Activated CD4-positive, alpha-beta T cell treated with anti-CD3 and anti-CD28 coated beads for 36 hours (primary cell): Measurements from ENCODE around the gene PPP1R14D. TPM values are rescaled to one million over a fixed set of nuclear protein-coding genes. Genes with fewer than 3 reads are reported as not detected.

Source experiments
- ATAC-seq: fragments of 200-7000 bp; cut with Tn5 transposase; one replicate; pipeline ENCODE4 v1.10.0; 2021; ENCODE audit warnings: mild to moderate bottlenecking, moderate library complexity
- CTCF ChIA-PET: fragments of 350-600 bp; sonication (Branson Sonifier 250); formaldehyde crosslinking; loops from one replicate; lab custom pipeline; 2021; ENCODE audit warnings: antibody characterized with exemption; lab: Charles Lee
- POLR2A ChIA-PET: fragments of 350-600 bp; sonication (Branson Sonifier 250); formaldehyde crosslinking; loops from one replicate; lab custom pipeline; 2021; ENCODE audit warnings: antibody characterized with exemption, inconsistent platforms; lab: Charles Lee
- DNase-seq: peaks from one replicate; pipeline ENCODE4 v3.0.0-alpha.2; 2020
- H3K27ac Mint-ChIP-seq: one replicate; pipeline ENCODE4 v1.8.0; 2021; ENCODE audit warnings: mixed read lengths
- H3K27me3 Mint-ChIP-seq: one replicate; pipeline ENCODE4 v1.8.0; 2021; ENCODE audit warnings: mixed read lengths
- H3K36me3 Mint-ChIP-seq: one replicate; pipeline ENCODE4 v1.8.0; 2021; ENCODE audit warnings: low read depth, mixed read lengths
- H3K4me1 Mint-ChIP-seq: one replicate; pipeline ENCODE4 v1.8.0; 2021; ENCODE audit warnings: mixed read lengths
- H3K4me3 Mint-ChIP-seq: one replicate; pipeline ENCODE4 v1.8.0; 2021; ENCODE audit warnings: mild to moderate bottlenecking, moderate library complexity, mixed read lengths
- H3K9me3 Mint-ChIP-seq: one replicate; pipeline ENCODE4 v1.8.0; 2021; ENCODE audit warnings: low read depth, mixed read lengths
- intact Hi-C, 2 experiments: fragments of 100-400 bp; cut with DNase I in 1 of 2; cut with micrococcal nuclease in 1 of 2; formaldehyde crosslinking; loops; one replicate each; pipeline versions ENCODE4 v1.14.2 to v1.15.1; 2022 to 2024; cut with DNase I, micrococcal nuclease
- total RNA-seq, 2 experiments: library from RNA; stranded (reverse); gene quantifications; one replicate each; pipeline ENCODE4 v1.2.3, GENCODE V29; 2021

Gene PPP1R14D, protein sequence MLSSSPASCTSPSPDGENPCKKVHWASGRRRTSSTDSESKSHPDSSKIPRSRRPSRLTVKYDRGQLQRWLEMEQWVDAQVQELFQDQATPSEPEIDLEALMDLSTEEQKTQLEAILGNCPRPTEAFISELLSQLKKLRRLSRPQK
- total RNA-seq: not detected

DNA sequence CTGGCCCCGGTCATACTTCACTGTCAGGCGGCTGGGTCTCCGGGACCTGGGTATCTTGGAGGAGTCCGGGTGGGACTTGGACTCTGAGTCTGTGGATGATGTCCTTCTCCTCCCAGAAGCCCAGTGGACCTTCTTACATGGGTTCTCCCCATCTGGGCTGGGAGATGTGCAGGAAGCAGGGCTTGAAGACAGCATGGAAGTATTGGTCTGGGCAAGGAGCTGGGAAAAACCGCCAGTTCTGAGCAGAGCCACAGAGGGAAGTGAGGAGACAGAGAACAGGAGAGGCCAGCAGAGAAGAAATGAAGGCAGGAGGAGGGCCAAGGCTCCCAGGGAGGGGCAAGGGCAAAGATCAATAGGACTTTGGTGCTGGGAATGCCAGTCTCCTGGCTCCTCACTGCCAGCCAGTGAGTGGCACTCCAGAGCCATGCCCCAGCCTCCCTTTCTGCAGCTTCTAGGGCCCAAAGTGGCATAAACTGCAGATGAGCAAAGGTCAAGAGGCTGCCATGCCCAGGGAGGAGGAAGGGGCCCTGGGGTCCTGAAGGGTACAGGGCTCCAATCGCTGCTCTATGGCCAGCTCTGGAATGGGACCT is at the start of gene PPP1R14D:
TSS of gene PPP1R14D (minus strand) at position 262 of the 590 bp plus-strand sequence. CDS start at position 195, 67 bp downstream.
- no peaks in the 10 kb centered on the region for H3K36me3 Mint-ChIP-seq
- intact Hi-C loops: no loop called here
- peaks cover 2% of the 10 kb centered on the region for H3K27me3 Mint-ChIP-seq
- no peak within 1 kb of the TSS for H3K4me3 Mint-ChIP-seq
- no peaks in the 10 kb centered on the region for H3K4me1 Mint-ChIP-seq
- H3K27ac Mint-ChIP-seq: no peak within 1 kb of the TSS
- POLR2A ChIA-PET: interaction anchor here (0.6 kb wide), 1 partner anchor 293 kb away, joined by 4 read pairs; no protein-coding TSS in a partner anchor
- DNase-seq: no peak
- no peak for ATAC-seq
- no peaks in the 10 kb centered on the region for H3K9me3 Mint-ChIP-seq
- CTCF ChIA-PET: interaction anchor here (0.6 to 1.4 kb wide), 4 partner anchors 26 to 64 kb away, joined by 3 to 5 read pairs (median 3); no protein-coding TSS in a partner anchor

DNA sequence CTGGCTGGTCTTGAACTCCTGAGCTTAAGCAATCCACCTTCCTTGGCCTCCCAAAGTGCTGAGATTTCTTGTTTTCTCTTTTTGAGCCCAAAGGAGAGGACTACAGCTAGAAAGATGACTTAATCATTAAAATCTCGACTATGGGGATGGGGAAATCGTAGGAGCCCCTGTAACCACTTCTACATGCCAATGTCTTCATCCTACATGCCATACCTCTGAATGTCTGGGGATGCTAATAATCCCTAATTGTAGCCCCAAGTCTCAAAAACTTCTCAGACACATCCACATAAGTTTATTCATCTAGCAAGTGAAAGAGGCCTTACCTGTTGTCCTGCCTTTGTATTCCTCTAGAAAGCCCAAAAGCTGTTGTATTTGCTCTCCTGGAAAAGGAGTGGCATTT is 49.2 kb upstream of the PPP1R14D start:
- intact Hi-C loops: no loop called here
- Mint-ChIP-seq H3K36me3 (no peaks in the 10 kb centered on the region), H3K4me3 (no peak overlapping the region), H3K27ac (no peak overlapping the region), H3K27me3 (peaks cover 3% of the 10 kb centered on the region), H3K4me1 (peaks cover 18% of the 10 kb centered on the region), H3K9me3 (no peaks in the 10 kb centered on the region)
- ChIA-PET CTCF (interaction anchor here (0.9 to 2.1 kb wide), 4 partner anchors 8 to 63 kb away, joined by 3 to 10 read pairs (median 3); partner anchors contain the start of gene VPS18), POLR2A (interaction anchor here (0.8 kb wide), 1 partner anchor 20 kb away, joined by 4 read pairs; no protein-coding TSS in a partner anchor)
- DNase-seq: no peak
- ATAC-seq: no peak

DNA sequence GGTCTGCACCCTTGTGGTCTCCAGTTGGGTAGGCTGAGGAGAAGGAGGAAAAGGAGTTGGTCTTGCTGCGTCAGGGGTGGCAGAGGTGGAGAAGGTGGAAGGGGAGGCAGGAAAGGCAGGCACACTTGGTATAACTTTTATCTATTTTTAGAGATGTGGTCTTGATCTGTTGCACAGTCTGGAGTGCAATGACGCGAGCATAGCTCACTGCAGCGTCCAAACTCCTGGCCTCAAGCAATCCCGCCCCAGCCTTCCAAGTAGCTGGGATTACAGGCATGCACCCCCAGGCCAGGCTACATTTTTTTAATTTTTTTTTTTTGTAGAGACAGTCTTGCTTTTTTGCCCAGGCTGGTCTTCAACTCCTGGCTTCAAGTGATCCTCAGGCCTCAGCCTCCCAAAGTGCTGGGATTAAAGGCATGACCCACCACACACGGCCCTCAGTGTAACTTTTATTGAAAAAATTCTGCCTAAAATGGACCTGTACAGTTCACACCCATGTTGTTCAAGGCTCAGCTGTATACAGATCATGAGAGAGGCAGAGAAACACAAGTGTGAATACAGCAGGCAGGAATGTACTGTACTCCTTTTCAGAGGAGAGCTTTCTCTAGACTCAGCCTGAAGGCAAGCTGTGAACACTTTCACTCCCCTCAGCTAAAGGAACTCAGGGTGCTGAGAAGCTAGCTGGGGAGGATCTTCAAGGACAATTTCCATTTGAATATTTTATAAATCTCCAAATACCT is 47.7 kb upstream of the PPP1R14D start:
- Mint-ChIP-seq H3K4me3 (no peak overlapping the region), H3K4me1 (peaks cover 32% of the 10 kb centered on the region), H3K9me3 (no peaks in the 10 kb centered on the region), H3K36me3 (no peaks in the 10 kb centered on the region), H3K27me3 (peaks cover 3% of the 10 kb centered on the region), H3K27ac (no peak overlapping the region)
- DNase-seq (no peak), ATAC-seq (no peak)
- ChIA-PET POLR2A (no interaction called here), CTCF (interaction anchor here (2.1 kb wide), 1 partner anchor 18 kb away, joined by 10 read pairs; the partner anchor contains the start of gene VPS18)
- intact Hi-C loops: no loop called here

DNA sequence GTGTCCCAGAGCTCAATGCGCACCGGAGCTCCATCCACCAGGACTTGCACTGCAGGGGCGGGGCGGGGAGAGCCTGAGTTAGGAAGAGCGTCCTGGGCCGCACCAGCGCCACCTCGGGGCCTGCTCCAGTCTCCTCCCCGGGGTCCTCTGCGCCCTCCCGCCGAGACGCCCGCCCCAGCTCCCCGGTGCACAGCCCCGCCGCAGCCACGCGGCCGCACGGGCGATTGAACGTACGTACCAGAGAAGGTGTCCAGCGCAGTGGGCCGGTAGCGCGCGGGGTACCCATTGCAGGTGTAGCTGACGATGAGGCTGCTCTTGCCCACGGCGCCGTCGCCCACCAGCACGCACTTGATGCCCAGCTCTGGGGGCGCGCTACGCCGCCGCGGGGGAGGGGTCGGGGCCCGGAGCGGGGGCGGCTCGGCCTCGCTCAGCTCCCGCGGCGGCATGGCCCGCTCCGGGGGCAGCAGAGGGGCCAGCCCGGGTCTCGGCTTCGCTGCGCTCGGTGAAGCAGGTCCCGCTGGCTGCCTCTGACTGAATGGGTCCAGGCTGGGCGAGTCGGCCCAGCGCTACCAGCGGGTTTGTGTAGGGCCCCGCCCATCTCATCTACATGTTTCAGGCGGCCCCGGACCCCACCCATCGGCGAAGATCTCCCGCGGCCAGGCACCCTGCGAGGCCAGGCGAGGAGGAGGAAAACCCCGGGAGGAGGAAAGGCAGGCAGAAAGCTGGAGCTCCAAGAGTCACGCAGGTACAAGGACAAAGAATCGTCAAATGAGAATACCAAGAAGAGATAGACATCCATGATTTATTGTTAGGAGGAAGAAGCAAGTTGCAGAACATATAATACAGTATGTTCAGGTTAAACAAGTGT is 45.4 kb upstream of the PPP1R14D start, which contains the start of gene RHOV:
TSS of gene RHOV (minus strand) at position 541 of the 868 bp plus-strand sequence. CDS start at position 446, 95 bp downstream.
- Mint-ChIP-seq H3K9me3 (no peaks in the 10 kb centered on the region), H3K27me3 (peaks cover 3% of the 10 kb centered on the region), H3K4me3 (peak within 1 kb of the TSS; percentile 70), H3K27ac (no peak within 1 kb of the TSS), H3K36me3 (no peaks in the 10 kb centered on the region), H3K4me1 (peaks cover 26% of the 10 kb centered on the region)
- peak; percentile 74 for DNase-seq
- ChIA-PET POLR2A (interaction anchor here (1.2 kb wide), 1 partner anchor 15 kb away, joined by 5 read pairs; no protein-coding TSS in a partner anchor), CTCF (interaction anchor here (0.5 to 4.0 kb wide), 11 partner anchors 18 to 357 kb away, joined by 3 to 36 read pairs (median 3); partner anchors contain the start of genes CHP1, EXD1, SPINT1 and VPS18)
- ATAC-seq: peak; percentile 80
- intact Hi-C loops: loop anchor here in 1 of 2 experiments (1.0 kb wide), 1 partner anchor 20 kb away; the partner anchor contains the start of gene VPS18

DNA sequence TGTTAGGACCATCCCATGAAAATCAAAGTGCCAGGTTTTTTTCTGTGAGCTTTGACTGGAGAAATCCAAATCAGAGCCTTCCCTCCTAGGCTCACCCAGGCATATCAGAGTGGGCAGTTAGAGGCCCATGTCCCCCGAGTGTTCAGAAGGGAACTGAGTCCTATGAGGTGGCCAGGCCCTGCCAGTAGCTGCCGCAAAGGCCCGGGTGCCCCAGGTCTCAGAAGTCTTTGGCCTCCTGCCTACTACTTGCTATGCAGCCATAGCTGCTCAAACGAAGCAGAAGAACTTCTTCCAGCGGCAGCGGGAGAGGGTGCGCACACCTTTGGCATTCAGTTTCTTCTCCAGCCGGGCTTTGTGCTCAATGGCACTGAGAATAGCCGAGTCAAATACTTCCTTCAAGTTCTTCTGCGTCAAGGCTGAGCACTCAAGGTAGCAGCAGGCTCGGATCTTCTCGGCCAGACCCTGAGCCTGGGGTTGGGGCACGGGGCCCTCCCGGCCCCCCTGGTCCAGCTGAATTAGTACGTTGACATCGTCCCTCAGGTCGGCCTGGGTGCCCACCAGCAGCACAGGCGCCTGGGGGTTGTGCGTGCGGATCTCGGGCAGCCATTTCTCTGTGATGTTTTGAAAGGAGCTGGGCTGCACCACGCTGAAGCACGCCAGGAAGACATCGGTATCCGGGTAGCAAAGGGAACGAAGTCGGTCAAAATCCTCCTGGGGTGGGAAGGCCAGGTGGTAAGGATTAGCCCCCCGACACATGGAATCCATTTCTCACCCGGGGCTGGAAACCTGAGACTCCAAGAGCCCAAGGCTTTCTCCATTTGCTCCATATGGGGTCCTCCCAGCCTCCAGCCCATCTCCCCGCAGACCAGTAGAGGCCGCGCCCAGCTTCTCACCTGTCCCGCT is 44.5 kb upstream of the PPP1R14D start:
- intact Hi-C loops: no loop called here
- ChIA-PET CTCF (interaction anchor here (0.5 to 4.0 kb wide), 12 partner anchors 11 to 358 kb away, joined by 3 to 36 read pairs (median 3); partner anchors contain the start of genes CHP1, EXD1, SPINT1 and VPS18), POLR2A (interaction anchor here (1.2 kb wide), 1 partner anchor 14 kb away, joined by 5 read pairs; no protein-coding TSS in a partner anchor)
- Mint-ChIP-seq H3K36me3 (no peaks in the 10 kb centered on the region), H3K4me1 (peaks cover 21% of the 10 kb centered on the region), H3K27me3 (peaks cover 3% of the 10 kb centered on the region), H3K4me3 (peak overlapping the region; percentile 70), H3K9me3 (no peaks in the 10 kb centered on the region), H3K27ac (no peak overlapping the region)
- ATAC-seq (no peak), DNase-seq (no peak)

DNA sequence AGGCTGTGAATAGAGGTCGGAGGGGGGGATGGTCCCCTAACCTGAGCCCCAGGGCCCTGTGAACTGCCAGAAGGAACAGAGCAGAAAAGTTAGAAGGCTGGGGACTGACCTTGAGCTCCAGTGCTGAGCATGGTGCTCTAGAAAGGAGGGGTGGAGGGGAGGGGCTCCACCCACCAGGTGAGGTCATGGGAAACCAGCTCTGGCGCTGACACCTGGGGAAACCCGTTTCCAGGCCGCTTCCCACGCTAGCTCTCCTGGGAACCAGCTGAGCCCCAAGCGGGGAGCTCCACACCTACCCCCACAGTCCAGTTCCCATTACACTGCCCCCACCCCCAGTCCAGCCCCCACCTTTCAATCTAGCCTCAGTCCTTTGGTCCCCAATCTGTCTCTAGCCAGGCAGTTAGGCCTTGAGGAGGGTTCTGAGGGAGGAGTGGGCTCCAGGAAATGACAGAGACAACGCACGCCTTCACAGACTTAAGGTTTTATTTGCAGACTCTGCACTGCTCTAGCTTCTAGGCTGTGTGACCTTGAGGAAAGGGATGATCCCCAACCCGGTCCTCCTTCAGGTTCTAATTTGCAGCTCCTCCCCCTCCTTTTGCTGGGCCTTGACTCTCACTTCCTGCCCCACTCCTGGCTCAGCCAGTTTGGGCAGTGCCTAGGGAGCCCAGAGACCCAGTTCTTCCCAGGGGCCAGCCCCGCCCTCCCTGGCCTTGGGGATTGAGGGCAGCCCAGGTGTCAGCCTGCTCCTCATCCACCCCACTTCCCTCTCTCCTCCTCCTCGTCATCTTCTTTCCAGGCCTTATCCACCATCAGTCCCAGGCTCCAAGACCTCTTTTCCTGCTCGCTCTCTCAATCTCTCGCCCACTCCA is 43.5 kb upstream of the PPP1R14D start:
- Mint-ChIP-seq H3K4me3 (no peak overlapping the region), H3K27me3 (peaks cover 3% of the 10 kb centered on the region), H3K36me3 (no peaks in the 10 kb centered on the region), H3K9me3 (no peaks in the 10 kb centered on the region), H3K27ac (no peak overlapping the region), H3K4me1 (peaks cover 21% of the 10 kb centered on the region)
- DNase-seq: peak; percentile 67
- CTCF ChIA-PET: interaction anchor here (0.6 to 4.0 kb wide), 8 partner anchors 12 to 183 kb away, joined by 3 to 36 read pairs (median 4); partner anchors contain the start of gene VPS18
- ATAC-seq: peak; percentile 39
- POLR2A ChIA-PET: interaction anchor here (0.7 kb wide), 1 partner anchor 13 kb away, joined by 3 read pairs; no protein-coding TSS in a partner anchor
- intact Hi-C loops: no loop called here

DNA sequence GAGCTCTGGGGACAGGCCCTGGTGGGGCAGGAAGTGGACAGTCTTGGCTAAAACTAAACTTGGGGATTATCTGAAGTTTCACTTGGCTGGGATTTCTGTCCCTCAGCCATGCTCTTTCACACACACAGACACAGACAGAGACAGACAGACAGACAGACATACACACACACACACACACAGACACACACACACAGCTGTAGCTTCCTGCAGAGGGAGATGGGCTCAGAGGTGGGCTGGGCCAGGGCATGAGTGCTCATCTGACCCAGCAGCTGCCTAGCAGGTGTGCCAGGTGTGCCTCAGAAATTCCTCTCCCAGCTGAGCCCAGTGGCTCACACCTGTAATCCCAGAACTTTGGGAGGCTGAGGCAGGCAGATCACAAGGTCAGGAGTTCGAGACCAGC is 42.2 kb upstream of the PPP1R14D start:
- H3K36me3 Mint-ChIP-seq: no peaks in the 10 kb centered on the region
- peaks cover 21% of the 10 kb centered on the region for H3K4me1 Mint-ChIP-seq
- peaks cover 3% of the 10 kb centered on the region for H3K27me3 Mint-ChIP-seq
- intact Hi-C loops: no loop called here
- DNase-seq (no peak), ATAC-seq (no peak)
- H3K4me3 Mint-ChIP-seq: no peak overlapping the region
- ChIA-PET POLR2A (no interaction called here), CTCF (interaction anchor here (0.6 to 4.0 kb wide), 4 partner anchors 24 to 588 kb away, joined by 3 to 36 read pairs (median 4); partner anchors contain the start of genes ANKRD63 and VPS18)
- no peaks in the 10 kb centered on the region for H3K9me3 Mint-ChIP-seq
- no peak overlapping the region for H3K27ac Mint-ChIP-seq

DNA sequence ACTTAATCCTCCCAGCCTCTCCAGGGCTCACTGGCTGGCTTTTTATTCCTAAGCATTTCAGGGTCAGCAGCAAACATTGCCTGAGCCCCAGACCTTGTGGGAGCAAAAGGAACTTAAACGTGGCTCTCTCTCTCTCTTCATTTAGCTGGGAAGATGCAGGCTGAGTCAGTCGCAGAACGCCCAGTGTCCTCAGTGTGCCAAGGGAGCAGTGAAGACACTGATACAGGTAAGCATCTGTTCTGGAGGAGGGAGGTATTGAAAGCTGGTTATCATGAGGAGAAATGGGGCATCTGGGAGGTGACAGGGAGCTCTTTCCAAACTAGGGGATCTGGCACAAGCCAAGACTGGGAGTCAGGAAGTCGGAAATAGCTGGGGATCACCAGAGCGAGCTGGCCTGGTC is 41.2 kb upstream of the PPP1R14D start:
- no peak overlapping the region for H3K27ac Mint-ChIP-seq
- peaks cover 3% of the 10 kb centered on the region for H3K27me3 Mint-ChIP-seq
- POLR2A ChIA-PET: no interaction called here
- H3K9me3 Mint-ChIP-seq: no peaks in the 10 kb centered on the region
- CTCF ChIA-PET: interaction anchor here (0.6 to 1.6 kb wide), 9 partner anchors 9 to 318 kb away, joined by 3 to 5 read pairs (median 4); partner anchors contain the start of gene VPS18
- no peak overlapping the region for H3K4me3 Mint-ChIP-seq
- H3K36me3 Mint-ChIP-seq: no peaks in the 10 kb centered on the region
- DNase-seq: no peak
- ATAC-seq: no peak
- peaks cover 21% of the 10 kb centered on the region for H3K4me1 Mint-ChIP-seq
- intact Hi-C loops: no loop called here

DNA sequence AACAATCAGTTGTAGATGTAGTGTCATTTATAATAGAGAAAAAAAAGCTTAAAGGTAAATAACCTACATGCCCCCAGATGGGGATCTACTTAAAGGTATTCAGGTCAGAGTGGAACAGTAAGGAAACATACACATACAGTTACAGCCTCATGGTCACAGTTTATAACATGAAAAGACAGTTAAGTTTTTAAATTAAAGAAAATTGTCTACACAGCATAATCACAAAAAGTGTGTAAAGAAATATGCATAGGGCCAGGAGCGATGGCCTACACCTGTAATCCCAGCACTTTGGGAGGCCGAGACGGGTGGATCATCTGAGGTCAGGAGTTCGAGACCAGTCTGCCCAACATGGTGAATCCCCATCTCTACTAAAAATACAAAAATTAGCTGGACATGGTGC is 38.7 kb upstream of the PPP1R14D start:
- Mint-ChIP-seq H3K9me3 (no peaks in the 10 kb centered on the region), H3K36me3 (no peaks in the 10 kb centered on the region), H3K4me1 (peaks cover 10% of the 10 kb centered on the region), H3K27ac (no peak overlapping the region), H3K4me3 (no peak overlapping the region), H3K27me3 (no peaks in the 10 kb centered on the region)
- DNase-seq (no peak), ATAC-seq (no peak)
- CTCF ChIA-PET: interaction anchor here (0.7 to 2.2 kb wide), 2 partner anchors 9 to 37 kb away, joined by 3 to 12 read pairs; no protein-coding TSS in a partner anchor
- POLR2A ChIA-PET: no interaction called here
- intact Hi-C loops: no loop called here
